Measurements from ENCODE around the gene TRIM52. TPM values are rescaled to one million over a fixed set of nuclear protein-coding genes. Genes with fewer than 3 reads are reported as not detected.
A peak's percentile ranks its signal among the peaks of the same experiment; 100 is the strongest.

Gene TRIM52
- total RNA-seq, 1 experiment from 2014 or later = 9.3 TPM

DNA sequence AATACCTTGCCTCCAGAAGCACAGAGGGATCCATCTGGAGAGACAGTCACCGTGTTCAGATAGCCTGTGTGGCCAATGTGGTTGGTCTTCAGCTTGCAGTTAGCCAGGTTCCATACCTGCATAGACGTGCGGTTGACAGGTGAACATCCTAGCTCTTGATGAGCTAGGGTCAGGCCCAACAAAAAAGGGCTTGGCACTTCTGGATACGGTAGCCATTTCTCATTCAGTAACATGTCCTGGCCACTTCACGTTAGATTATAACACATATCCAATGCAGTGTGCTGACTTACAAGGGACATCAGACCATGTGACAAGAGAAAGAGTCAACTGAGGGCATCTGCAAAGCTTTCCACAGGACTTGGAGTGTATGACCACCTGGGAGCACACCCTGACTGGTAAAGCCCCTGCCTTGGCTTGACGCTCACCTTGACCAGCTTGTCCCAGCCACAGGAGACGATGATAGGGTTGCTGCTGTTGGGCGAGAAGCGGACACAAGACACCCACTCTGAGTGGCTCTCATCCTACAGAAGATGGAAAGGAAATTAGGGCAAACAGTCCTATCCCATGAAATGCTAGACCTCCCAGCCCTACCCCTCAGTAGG is 21.8 kb downstream of the TRIM52 start:
- TF ChIP-seq, protein P1, sequence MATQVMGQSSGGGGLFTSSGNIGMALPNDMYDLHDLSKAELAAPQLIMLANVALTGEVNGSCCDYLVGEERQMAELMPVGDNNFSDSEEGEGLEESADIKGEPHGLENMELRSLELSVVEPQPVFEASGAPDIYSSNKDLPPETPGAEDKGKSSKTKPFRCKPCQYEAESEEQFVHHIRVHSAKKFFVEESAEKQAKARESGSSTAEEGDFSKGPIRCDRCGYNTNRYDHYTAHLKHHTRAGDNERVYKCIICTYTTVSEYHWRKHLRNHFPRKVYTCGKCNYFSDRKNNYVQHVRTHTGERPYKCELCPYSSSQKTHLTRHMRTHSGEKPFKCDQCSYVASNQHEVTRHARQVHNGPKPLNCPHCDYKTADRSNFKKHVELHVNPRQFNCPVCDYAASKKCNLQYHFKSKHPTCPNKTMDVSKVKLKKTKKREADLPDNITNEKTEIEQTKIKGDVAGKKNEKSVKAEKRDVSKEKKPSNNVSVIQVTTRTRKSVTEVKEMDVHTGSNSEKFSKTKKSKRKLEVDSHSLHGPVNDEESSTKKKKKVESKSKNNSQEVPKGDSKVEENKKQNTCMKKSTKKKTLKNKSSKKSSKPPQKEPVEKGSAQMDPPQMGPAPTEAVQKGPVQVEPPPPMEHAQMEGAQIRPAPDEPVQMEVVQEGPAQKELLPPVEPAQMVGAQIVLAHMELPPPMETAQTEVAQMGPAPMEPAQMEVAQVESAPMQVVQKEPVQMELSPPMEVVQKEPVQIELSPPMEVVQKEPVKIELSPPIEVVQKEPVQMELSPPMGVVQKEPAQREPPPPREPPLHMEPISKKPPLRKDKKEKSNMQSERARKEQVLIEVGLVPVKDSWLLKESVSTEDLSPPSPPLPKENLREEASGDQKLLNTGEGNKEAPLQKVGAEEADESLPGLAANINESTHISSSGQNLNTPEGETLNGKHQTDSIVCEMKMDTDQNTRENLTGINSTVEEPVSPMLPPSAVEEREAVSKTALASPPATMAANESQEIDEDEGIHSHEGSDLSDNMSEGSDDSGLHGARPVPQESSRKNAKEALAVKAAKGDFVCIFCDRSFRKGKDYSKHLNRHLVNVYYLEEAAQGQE (IDR thresholded peaks at IDR 0.05; ENCODE audit: insufficient read depth in 1 of 2, low read depth in 2 of 2, low read length in 1 of 2) = no peak
- in situ Hi-C loops (cut with HindIII; ENCODE audit: low pct_unique_long_range_greater_than_20kb, low sequenced_read_pairs) (no loop called here), intact Hi-C loops (cut with micrococcal nuclease; ENCODE audit: unreplicated experiment) (no loop called here)
- Histone ChIP-seq H3K36me3 (ENCODE audit: control insufficient read depth, insufficient read depth, low read length) (peaks cover 46% of the 10 kb centered on the region), H3K4me1 (ENCODE audit: control insufficient read depth, insufficient read depth, low read length) (peaks cover 20% of the 10 kb centered on the region), H3K4me3 (ENCODE audit: low read depth in 2 of 2, low read length in 2 of 2) (no peak overlapping the region), H3K27me3 (ENCODE audit: control insufficient read depth, insufficient read depth, low read length) (no peaks in the 10 kb centered on the region), H3K27ac (ENCODE audit: low read length) (peak overlapping the region; percentile 26; the same call in 1 of the 2 replicates), H3K9me3 (ENCODE audit: control insufficient read depth, insufficient read depth, low read depth, low read length) (no peaks in the 10 kb centered on the region)
- ATAC-seq (no peak), DNase-seq (ENCODE audit: low read depth, low spot score) (no peak)
- no TSS peak for BruUV-seq (replicated peaks)
- POLR2A ChIA-PET = no interaction called here
- CTCF ChIA-PET = no interaction called here

DNA sequence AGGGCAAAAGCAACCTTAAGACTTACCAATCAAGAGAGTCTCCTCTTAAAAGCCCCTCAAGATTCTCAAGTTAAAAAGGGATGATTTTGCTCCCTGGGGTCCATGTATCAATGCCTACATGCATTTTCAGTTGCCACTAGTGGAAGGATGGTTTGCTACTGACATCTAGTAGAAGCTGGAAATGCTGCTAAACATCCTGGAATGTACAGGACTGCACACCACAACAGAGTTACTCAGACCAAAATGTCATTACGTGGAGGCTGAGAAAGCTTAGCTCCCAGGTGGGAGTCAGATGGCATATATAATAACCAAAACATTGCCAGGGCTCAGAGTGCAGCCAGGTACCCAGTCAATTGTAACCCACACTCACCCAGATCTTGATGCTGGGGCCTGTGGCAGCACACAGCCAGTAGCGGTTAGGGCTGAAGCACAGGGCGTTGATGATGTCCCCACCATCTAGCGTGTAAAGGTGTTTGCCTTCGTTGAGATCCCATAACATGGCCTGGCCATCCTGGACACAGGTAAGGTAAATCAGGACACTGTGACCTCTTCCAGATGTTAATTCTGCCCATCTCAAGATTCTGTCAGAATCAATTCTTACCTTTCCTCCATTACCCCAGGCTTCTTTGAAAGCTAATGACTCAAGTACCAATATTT is 23.1 kb downstream of the TRIM52 start:
- Histone ChIP-seq H3K9me3 (ENCODE audit: control insufficient read depth, insufficient read depth, low read depth, low read length) (no peaks in the 10 kb centered on the region), H3K4me1 (ENCODE audit: control insufficient read depth, insufficient read depth, low read length) (peaks cover 20% of the 10 kb centered on the region), H3K36me3 (ENCODE audit: control insufficient read depth, insufficient read depth, low read length) (peaks cover 41% of the 10 kb centered on the region), H3K27ac (ENCODE audit: low read length) (no peak overlapping the region), H3K27me3 (ENCODE audit: control insufficient read depth, insufficient read depth, low read length) (no peaks in the 10 kb centered on the region), H3K4me3 (ENCODE audit: low read depth in 2 of 2, low read length in 2 of 2) (no peak overlapping the region)
- TSS peak; percentile 13 for BruUV-seq (replicated peaks)
- ATAC-seq = no peak
- ChIA-PET POLR2A (no interaction called here), CTCF (no interaction called here)
- no peak for DNase-seq (ENCODE audit: low read depth, low spot score)
- TF ChIP-seq TCF7L2 (IDR thresholded peaks at IDR 0.05; ENCODE audit: low read depth, low read length) = no peak
- no peak; the same call in 1 of the 2 replicates for TF ChIP-seq POLR2AphosphoS5 (IDR thresholded peaks at IDR 0.05; ENCODE audit: low read depth, low read length)
- no peak for TF ChIP-seq SIN3A (IDR thresholded peaks at IDR 0.05; ENCODE audit: borderline replicate concordance, insufficient read depth, low read depth, low read length)
- TF ChIP-seq, protein P2, sequence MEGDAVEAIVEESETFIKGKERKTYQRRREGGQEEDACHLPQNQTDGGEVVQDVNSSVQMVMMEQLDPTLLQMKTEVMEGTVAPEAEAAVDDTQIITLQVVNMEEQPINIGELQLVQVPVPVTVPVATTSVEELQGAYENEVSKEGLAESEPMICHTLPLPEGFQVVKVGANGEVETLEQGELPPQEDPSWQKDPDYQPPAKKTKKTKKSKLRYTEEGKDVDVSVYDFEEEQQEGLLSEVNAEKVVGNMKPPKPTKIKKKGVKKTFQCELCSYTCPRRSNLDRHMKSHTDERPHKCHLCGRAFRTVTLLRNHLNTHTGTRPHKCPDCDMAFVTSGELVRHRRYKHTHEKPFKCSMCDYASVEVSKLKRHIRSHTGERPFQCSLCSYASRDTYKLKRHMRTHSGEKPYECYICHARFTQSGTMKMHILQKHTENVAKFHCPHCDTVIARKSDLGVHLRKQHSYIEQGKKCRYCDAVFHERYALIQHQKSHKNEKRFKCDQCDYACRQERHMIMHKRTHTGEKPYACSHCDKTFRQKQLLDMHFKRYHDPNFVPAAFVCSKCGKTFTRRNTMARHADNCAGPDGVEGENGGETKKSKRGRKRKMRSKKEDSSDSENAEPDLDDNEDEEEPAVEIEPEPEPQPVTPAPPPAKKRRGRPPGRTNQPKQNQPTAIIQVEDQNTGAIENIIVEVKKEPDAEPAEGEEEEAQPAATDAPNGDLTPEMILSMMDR (IDR thresholded peaks at IDR 0.05) = no peak
- TF ChIP-seq, protein P1 (IDR thresholded peaks at IDR 0.05; ENCODE audit: insufficient read depth in 1 of 2, low read depth in 2 of 2, low read length in 1 of 2) = no peak
- in situ Hi-C loops (cut with HindIII; ENCODE audit: low pct_unique_long_range_greater_than_20kb, low sequenced_read_pairs) (no loop called here), intact Hi-C loops (cut with micrococcal nuclease; ENCODE audit: unreplicated experiment) (no loop called here)
